Suprapubic skin (tissue), 4 donors: ENCODE results near the gene PDE3A. TPM values are rescaled to one million over a fixed set of nuclear protein-coding genes. Genes with fewer than 3 reads are reported as not detected.
"Not testable (repeated sequence)": the region's sequence is repeated elsewhere in the genome, so short reads cannot be mapped to it uniquely, and the experiment has no call there.

Source experiments
- DNase-seq, 2 donors: peaks; one replicate each; pipeline ENCODE4 v3.0.0-alpha.2; 2019; ENCODE audit warnings: low spot score in 2 of 2
- H3K27ac ChIP-seq: fragments of 200-600 bp; sonication (generic); one replicate; pipeline ENCODE4 v1.5.1; 2019
- H3K27me3 ChIP-seq: fragments of 200-600 bp; sonication (generic); one replicate; pipeline ENCODE4 v1.5.1; 2019
- H3K36me3 ChIP-seq: fragments of 200-600 bp; sonication (generic); one replicate; pipeline ENCODE4 v1.5.1; 2019
- H3K4me1 ChIP-seq: fragments of 200-600 bp; sonication (generic); one replicate; pipeline ENCODE4 v1.5.1; 2019
- H3K4me3 ChIP-seq: fragments of 200-600 bp; sonication (generic); one replicate; pipeline ENCODE4 v1.5.1; 2019; ENCODE audit warnings: mild to moderate bottlenecking
- H3K9me3 ChIP-seq: fragments of 200-600 bp; sonication (generic); one replicate; pipeline ENCODE4 v1.5.1; 2019
- CTCF ChIP-seq, 2 donors: fragments of 200-600 bp in 1 of 2; fragments of 450-650 bp in 1 of 2; sonication (generic) in 1 of 2; IDR thresholded peaks; one replicate each; pipeline ENCODE4 v1.5.1; 2016 to 2019; ENCODE audit warnings: antibody characterized with exemption in 2 of 2, mild to moderate bottlenecking in 1 of 2, moderate library complexity in 1 of 2
- EP300 ChIP-seq: sonication (generic); formaldehyde crosslinking; IDR thresholded peaks from one replicate; pipeline ENCODE4 v1.6.1; 2017; ENCODE audit warnings: antibody characterized with exemption
- POLR2A ChIP-seq, 2 donors: fragments of 450-650 bp; IDR thresholded peaks; one replicate each; pipeline ENCODE4 v1.6.1; 2017; ENCODE audit warnings: antibody characterized with exemption in 2 of 2, mild to moderate bottlenecking in 2 of 2, moderate library complexity in 2 of 2
- POLR2AphosphoS5 ChIP-seq, 3 donors: sonication (generic); formaldehyde crosslinking; IDR thresholded peaks; one replicate each; pipeline ENCODE4 v1.6.1; 2017; ENCODE audit warnings: antibody characterized with exemption in 3 of 3
- WGBS: methylation state at CpG from one replicate; pipeline ENCODE4 v1.1.5; 2018; 5-methylcytosine and 5-hydroxymethylcytosine counted together
- total RNA-seq, 4 donors: library from RNA; depleted of rRNA; stranded (reverse); fragments of >200 nt; gene quantifications; one replicate each; pipeline ENCODE4 v1.1.0, GENCODE V29; 2016

Gene PDE3A
- total RNA-seq, 4 donors from 2014 or later = 0.79 to 3.4 (median 1.4) TPM

DNA sequence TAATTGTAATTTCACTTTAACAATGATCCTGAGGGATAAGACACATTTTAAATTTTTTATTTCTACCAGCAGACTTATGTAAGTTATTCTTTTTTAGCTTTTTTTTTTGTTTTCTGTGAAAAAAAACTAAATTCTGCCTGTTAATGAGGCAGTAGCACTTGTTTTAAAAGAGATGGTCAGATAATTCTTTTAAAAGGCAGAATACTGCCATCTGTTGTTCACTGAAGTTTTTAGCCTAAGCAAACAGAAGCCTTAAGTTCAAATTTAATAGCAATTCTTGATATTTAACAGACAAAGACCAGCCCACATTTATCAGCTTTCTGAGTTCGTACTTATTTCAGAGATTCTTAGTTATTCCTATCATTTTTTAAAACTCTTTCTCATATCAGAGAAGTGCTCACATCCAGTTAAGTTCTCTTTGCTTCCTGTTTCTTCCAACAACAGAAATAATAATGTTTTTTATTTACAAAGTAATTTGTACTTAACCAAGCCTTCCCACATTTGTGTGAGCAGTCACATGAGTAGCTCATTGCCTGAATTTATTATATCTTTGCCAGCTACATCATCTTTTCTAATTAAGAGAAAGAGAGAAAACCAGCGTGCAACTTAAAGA, 233.4 kb downstream of the PDE3A start:
- WGBS = 46% methylated on average over 2 of the region's 2 CpGs
- no peaks in the 10 kb centered on the region for H3K9me3 ChIP-seq
- no peaks in the 10 kb centered on the region for H3K36me3 ChIP-seq
- DNase-seq = no peak
- no peaks in the 10 kb centered on the region for H3K4me1 ChIP-seq
- H3K27ac ChIP-seq = no peak overlapping the region
- no peaks in the 10 kb centered on the region for H3K27me3 ChIP-seq
- TF ChIP-seq EP300 (no peak), CTCF (IDR thresholded peaks at IDR 0.05) (peak in 1 of 2 donors; percentile 23), POLR2AphosphoS5 (IDR thresholded peaks at IDR 0.05) (no peak), POLR2A (IDR thresholded peaks at IDR 0.05) (no peak)
- H3K4me3 ChIP-seq = no peak overlapping the region

- TF ChIP-seq POLR2A (IDR thresholded peaks at IDR 0.05) (no peak), POLR2AphosphoS5 (IDR thresholded peaks at IDR 0.05) (no peak), EP300 (no peak), CTCF (IDR thresholded peaks at IDR 0.05) (no peak)
- Histone ChIP-seq H3K27me3 (no peaks in the 10 kb centered on the region), H3K9me3 (no peaks in the 10 kb centered on the region), H3K4me1 (no peaks in the 10 kb centered on the region), H3K27ac (no peak overlapping the region), H3K4me3 (no peak overlapping the region), H3K36me3 (no peaks in the 10 kb centered on the region)
- no peak for DNase-seq
- WGBS = 37% methylated on average over 4 of the region's 4 CpGs
These were observed 234.5 kb downstream of the PDE3A start for GRCh38 chr12:20602641-20603391.

GRCh38 chr12:20604408-20605067, 236.2 kb downstream of the PDE3A start:
- Histone ChIP-seq H3K4me1 (no peaks in the 10 kb centered on the region), H3K4me3 (no peak overlapping the region), H3K36me3 (no peaks in the 10 kb centered on the region), H3K27me3 (no peaks in the 10 kb centered on the region), H3K27ac (no peak overlapping the region), H3K9me3 (no peaks in the 10 kb centered on the region)
- TF ChIP-seq CTCF (IDR thresholded peaks at IDR 0.05) = no peak
- no peak for TF ChIP-seq POLR2A (IDR thresholded peaks at IDR 0.05)
- no peak for TF ChIP-seq EP300
- no peak for TF ChIP-seq POLR2AphosphoS5 (IDR thresholded peaks at IDR 0.05)
- DNase-seq = no peak
- 53% methylated on average over 3 of the region's 3 CpGs for WGBS

GRCh38 chr12:20615020-20615419, 246.7 kb downstream of the PDE3A start:
- not testable (repeated sequence) for DNase-seq
- WGBS = 97% methylated on average over 8 of the region's 8 CpGs

GRCh38 chr12:20616093-20616492, 247.8 kb downstream of the PDE3A start:
- no peaks in the 10 kb centered on the region for H3K36me3 ChIP-seq
- H3K4me3 ChIP-seq = no peak overlapping the region
- 93% methylated on average over 6 of the region's 6 CpGs for WGBS
- TF ChIP-seq EP300 (no peak), POLR2A (IDR thresholded peaks at IDR 0.05) (no peak)
- H3K4me1 ChIP-seq = no peaks in the 10 kb centered on the region
- H3K27ac ChIP-seq = no peak overlapping the region
- DNase-seq = no peak
- H3K27me3 ChIP-seq = no peaks in the 10 kb centered on the region
- no peaks in the 10 kb centered on the region for H3K9me3 ChIP-seq

More at GRCh38 chr12:20615020-20615419, 246.7 kb downstream of the PDE3A start:
- H3K27me3 ChIP-seq, H3K4me1 ChIP-seq, H3K9me3 ChIP-seq, H3K36me3 ChIP-seq, H3K27ac ChIP-seq, H3K4me3 ChIP-seq: not testable (repeated sequence)

GRCh38 chr12:20620261-20620660, 251.9 kb downstream of the PDE3A start:
- TF ChIP-seq POLR2AphosphoS5 (IDR thresholded peaks at IDR 0.05) (no peak), POLR2A (IDR thresholded peaks at IDR 0.05) (no peak), EP300 (no peak), CTCF (IDR thresholded peaks at IDR 0.05) (no peak)
- H3K27me3 ChIP-seq = no peaks in the 10 kb centered on the region
- 51% methylated on average over 2 of the region's 2 CpGs for WGBS
- no peaks in the 10 kb centered on the region for H3K9me3 ChIP-seq
- no peaks in the 10 kb centered on the region for H3K36me3 ChIP-seq
- DNase-seq = no peak
- H3K4me1 ChIP-seq = no peaks in the 10 kb centered on the region
- no peak overlapping the region for H3K4me3 ChIP-seq
- no peak overlapping the region for H3K27ac ChIP-seq
